ENCODE measurements around the gene CEP44. TPM values are rescaled to one million over a fixed set of nuclear protein-coding genes. Genes with fewer than 3 reads are reported as not detected.

The CEP44 gene
- total and polyA plus RNA-seq, 10 of the 15 experiments (the other 5 are each of a cell fraction or from before 2014, with no cell fraction given), result 7.6 to 19.8 (median 14.2) TPM

GRCh38 chr4:174358829-174359228, 75.1 kb downstream of the CEP44 start (continued):
- TF ChIP-seq, protein P1, sequence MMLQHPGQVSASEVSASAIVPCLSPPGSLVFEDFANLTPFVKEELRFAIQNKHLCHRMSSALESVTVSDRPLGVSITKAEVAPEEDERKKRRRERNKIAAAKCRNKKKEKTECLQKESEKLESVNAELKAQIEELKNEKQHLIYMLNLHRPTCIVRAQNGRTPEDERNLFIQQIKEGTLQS (IDR thresholded peaks at IDR 0.05; ENCODE audit: borderline replicate concordance, extremely low read depth, low read depth, low read length), result no peak
- TF ChIP-seq, protein P2, sequence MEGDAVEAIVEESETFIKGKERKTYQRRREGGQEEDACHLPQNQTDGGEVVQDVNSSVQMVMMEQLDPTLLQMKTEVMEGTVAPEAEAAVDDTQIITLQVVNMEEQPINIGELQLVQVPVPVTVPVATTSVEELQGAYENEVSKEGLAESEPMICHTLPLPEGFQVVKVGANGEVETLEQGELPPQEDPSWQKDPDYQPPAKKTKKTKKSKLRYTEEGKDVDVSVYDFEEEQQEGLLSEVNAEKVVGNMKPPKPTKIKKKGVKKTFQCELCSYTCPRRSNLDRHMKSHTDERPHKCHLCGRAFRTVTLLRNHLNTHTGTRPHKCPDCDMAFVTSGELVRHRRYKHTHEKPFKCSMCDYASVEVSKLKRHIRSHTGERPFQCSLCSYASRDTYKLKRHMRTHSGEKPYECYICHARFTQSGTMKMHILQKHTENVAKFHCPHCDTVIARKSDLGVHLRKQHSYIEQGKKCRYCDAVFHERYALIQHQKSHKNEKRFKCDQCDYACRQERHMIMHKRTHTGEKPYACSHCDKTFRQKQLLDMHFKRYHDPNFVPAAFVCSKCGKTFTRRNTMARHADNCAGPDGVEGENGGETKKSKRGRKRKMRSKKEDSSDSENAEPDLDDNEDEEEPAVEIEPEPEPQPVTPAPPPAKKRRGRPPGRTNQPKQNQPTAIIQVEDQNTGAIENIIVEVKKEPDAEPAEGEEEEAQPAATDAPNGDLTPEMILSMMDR (IDR thresholded peaks at IDR 0.05 in 2 of 3, conservative IDR thresholded peaks at IDR 0.05 in 1 of 3; ENCODE audit: control insufficient read depth in 2 of 3, extremely low read depth in 1 of 3, insufficient read depth in 1 of 3, low read depth in 3 of 3, low read length in 3 of 3), result no peak
- TF ChIP-seq POLR2AphosphoS5 (IDR thresholded peaks at IDR 0.05; ENCODE audit: low read length), result no peak
- TF ChIP-seq HCFC1 (IDR thresholded peaks at IDR 0.05; ENCODE audit: low read length), result no peak
- no peak for TF ChIP-seq STAT1 (conservative IDR thresholded peaks at IDR 0.05)
- TF ChIP-seq ZNF622 (IDR thresholded peaks at IDR 0.05), result no peak
- TF ChIP-seq RAD51 (IDR thresholded peaks at IDR 0.05), result no peak
- no peak for TF ChIP-seq HDGF (IDR thresholded peaks at IDR 0.05)
- no peak for TF ChIP-seq MEF2A (IDR thresholded peaks at IDR 0.05; ENCODE audit: insufficient read depth, low read depth, low read length)
- TF ChIP-seq, protein P3, sequence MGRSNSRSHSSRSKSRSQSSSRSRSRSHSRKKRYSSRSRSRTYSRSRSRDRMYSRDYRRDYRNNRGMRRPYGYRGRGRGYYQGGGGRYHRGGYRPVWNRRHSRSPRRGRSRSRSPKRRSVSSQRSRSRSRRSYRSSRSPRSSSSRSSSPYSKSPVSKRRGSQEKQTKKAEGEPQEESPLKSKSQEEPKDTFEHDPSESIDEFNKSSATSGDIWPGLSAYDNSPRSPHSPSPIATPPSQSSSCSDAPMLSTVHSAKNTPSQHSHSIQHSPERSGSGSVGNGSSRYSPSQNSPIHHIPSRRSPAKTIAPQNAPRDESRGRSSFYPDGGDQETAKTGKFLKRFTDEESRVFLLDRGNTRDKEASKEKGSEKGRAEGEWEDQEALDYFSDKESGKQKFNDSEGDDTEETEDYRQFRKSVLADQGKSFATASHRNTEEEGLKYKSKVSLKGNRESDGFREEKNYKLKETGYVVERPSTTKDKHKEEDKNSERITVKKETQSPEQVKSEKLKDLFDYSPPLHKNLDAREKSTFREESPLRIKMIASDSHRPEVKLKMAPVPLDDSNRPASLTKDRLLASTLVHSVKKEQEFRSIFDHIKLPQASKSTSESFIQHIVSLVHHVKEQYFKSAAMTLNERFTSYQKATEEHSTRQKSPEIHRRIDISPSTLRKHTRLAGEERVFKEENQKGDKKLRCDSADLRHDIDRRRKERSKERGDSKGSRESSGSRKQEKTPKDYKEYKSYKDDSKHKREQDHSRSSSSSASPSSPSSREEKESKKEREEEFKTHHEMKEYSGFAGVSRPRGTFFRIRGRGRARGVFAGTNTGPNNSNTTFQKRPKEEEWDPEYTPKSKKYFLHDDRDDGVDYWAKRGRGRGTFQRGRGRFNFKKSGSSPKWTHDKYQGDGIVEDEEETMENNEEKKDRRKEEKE (IDR thresholded peaks at IDR 0.05), result no peak
- TF ChIP-seq SPI1 (IDR thresholded peaks at IDR 0.05; ENCODE audit: borderline replicate concordance, insufficient read depth, low read depth, low read length), result no peak
- TF ChIP-seq IRF4 (IDR thresholded peaks at IDR 0.05; ENCODE audit: low read depth, low read length), result peak; percentile 43; the same call in 1 of the 2 replicates
- no peak for TF ChIP-seq ZNF384 (IDR thresholded peaks at IDR 0.05; ENCODE audit: borderline replicate concordance, low read depth, low read length)
- no peak for TF ChIP-seq YY1 (IDR thresholded peaks at IDR 0.05; ENCODE audit: low read depth, low read length)
- TF ChIP-seq, protein P4, sequence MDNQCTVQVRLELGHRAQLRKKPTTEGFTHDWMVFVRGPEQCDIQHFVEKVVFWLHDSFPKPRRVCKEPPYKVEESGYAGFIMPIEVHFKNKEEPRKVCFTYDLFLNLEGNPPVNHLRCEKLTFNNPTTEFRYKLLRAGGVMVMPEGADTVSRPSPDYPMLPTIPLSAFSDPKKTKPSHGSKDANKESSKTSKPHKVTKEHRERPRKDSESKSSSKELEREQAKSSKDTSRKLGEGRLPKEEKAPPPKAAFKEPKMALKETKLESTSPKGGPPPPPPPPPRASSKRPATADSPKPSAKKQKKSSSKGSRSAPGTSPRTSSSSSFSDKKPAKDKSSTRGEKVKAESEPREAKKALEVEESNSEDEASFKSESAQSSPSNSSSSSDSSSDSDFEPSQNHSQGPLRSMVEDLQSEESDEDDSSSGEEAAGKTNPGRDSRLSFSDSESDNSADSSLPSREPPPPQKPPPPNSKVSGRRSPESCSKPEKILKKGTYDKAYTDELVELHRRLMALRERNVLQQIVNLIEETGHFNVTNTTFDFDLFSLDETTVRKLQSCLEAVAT (IDR thresholded peaks at IDR 0.05), result no peak
- no peak; a peak in 1 of 4 replicates for TF ChIP-seq CEBPB (IDR thresholded peaks at IDR 0.05; ENCODE audit: borderline replicate concordance in 1 of 2, low read depth in 2 of 2, low read length in 2 of 2)
- no peak for TF ChIP-seq ZBTB33 (IDR thresholded peaks at IDR 0.05)
- no peak for TF ChIP-seq MAX (IDR thresholded peaks at IDR 0.05; ENCODE audit: low read depth, low read length)
- TF ChIP-seq BCL3 (IDR thresholded peaks at IDR 0.05; ENCODE audit: borderline replicate concordance, insufficient read depth, low read depth, low read length, poor library complexity, severe bottlenecking), result no peak
- no peak for TF ChIP-seq EGR1 (IDR thresholded peaks at IDR 0.05; ENCODE audit: borderline replicate concordance in 1 of 2, low read depth in 2 of 2, low read length in 2 of 2)
